ENCODE data around the gene NR1H2.
A peak's percentile ranks its signal among the peaks of the same experiment; 100 is the strongest.
"Not testable (repeated sequence)": the region's sequence is repeated elsewhere in the genome, so short reads cannot be mapped to it uniquely, and the experiment has no call there.

Gene NR1H2

GRCh38 chr19:50347089-50347581 lies 29.1 kb upstream of the NR1H2 start:
- not testable (repeated sequence) for DNase-seq

GRCh38 chr19:50349277-50350057 lies 26.8 kb upstream of the NR1H2 start:
- no peak for DNase-seq

GRCh38 chr19:50352242-50352641 lies 24.0 kb upstream of the NR1H2 start:
- no peak for DNase-seq

- not testable (repeated sequence) for DNase-seq
Observed at GRCh38 chr19:50353487-50353880, 22.8 kb upstream of the NR1H2 start.

- no peak for DNase-seq
Observed at GRCh38 chr19:50356691-50357177, 19.5 kb upstream of the NR1H2 start.

- DNase-seq, result peak; percentile 5
Observed at GRCh38 chr19:50357178-50358100, 18.8 kb upstream of the NR1H2 start.

GRCh38 chr19:50358483-50359327 lies 17.6 kb upstream of the NR1H2 start:
- no peak for DNase-seq

GRCh38 chr19:50359328-50359818 lies 16.9 kb upstream of the NR1H2 start:
- no peak for DNase-seq

- no peak for DNase-seq
Observed at GRCh38 chr19:50361290-50362029, 14.8 kb upstream of the NR1H2 start.

- no peak for DNase-seq
Observed at GRCh38 chr19:50362030-50362412, 14.2 kb upstream of the NR1H2 start.

- DNase-seq, result no peak
Observed at GRCh38 chr19:50362656-50363424, 13.4 kb upstream of the NR1H2 start.

- no peak for DNase-seq
Observed at GRCh38 chr19:50365434-50366306, 10.6 kb upstream of the NR1H2 start, which contains the start of gene NAPSA. NAPSA (minus strand) TSS chr19:50365639; CDS start chr19:50365621, 18 bp downstream.

- DNase-seq, result peak; percentile 5
Observed at GRCh38 chr19:50368649-50369570, 7.3 kb upstream of the NR1H2 start.

GRCh38 chr19:50371914-50372475 lies 4.3 kb upstream of the NR1H2 start:
- no peak for DNase-seq

- DNase-seq, result no peak
Observed at GRCh38 chr19:50377051-50377461, 799 bp downstream of the NR1H2 start.

GRCh38 chr19:50377517-50377916 lies 1.3 kb downstream of the NR1H2 start:
- DNase-seq, result no peak

- DNase-seq, result no peak
Observed at GRCh38 chr19:50378169-50378862, 2.1 kb downstream of the NR1H2 start.

GRCh38 chr19:50378863-50379236 lies 2.6 kb downstream of the NR1H2 start:
- DNase-seq, result no peak
